OCI-LY1 (cell line): ENCODE data around the gene MTERF4.

Experiments used
- H2AFZ ChIP-seq: fragments of 200-600 bp; sonication (generic), shearing (Covaris generic); 2 replicates; pipeline ENCODE4 v1.6.0; 2014; ENCODE audit warnings: antibody characterized with exemption, mild to moderate bottlenecking, low read length
- H3F3A ChIP-seq: fragments of 200-600 bp; sonication (generic), shearing (Covaris generic); 2 replicates; pipeline ENCODE4 v1.6.0; 2014; ENCODE audit warnings: mild to moderate bottlenecking, antibody characterized with exemption, low read length, moderate library complexity; ENCODE audit not compliant: insufficient read depth
- H3K27ac ChIP-seq: fragments of 200-600 bp; sonication (generic); 2 replicates; pipeline ENCODE4 v1.5.1; 2014; ENCODE audit warnings: low read length, mixed run types, mild to moderate bottlenecking, low read depth; ENCODE audit not compliant: poor library complexity, severe bottlenecking
- H3K27me3 ChIP-seq: fragments of 200-600 bp; sonication (generic); 2 replicates; pipeline ENCODE4 v1.6.0; 2014; ENCODE audit warnings: antibody characterized with exemption, mild to moderate bottlenecking, low read length, moderate library complexity; ENCODE audit not compliant: insufficient read depth
- H3K36me3 ChIP-seq: fragments of 200-600 bp; sonication (generic); 2 replicates; pipeline ENCODE4 v1.6.1; 2014; ENCODE audit warnings: mild to moderate bottlenecking, antibody characterized with exemption, low read length, moderate library complexity, mixed read lengths; ENCODE audit not compliant: insufficient read depth
- H3K4me1 ChIP-seq: fragments of 200-600 bp; sonication (generic); 2 replicates; pipeline ENCODE4 v1.5.1; 2014; ENCODE audit warnings: mild to moderate bottlenecking, low read length, moderate library complexity; ENCODE audit not compliant: insufficient read depth, severe bottlenecking
- H3K4me2 ChIP-seq: fragments of 200-600 bp; sonication (generic), shearing (Covaris generic); 2 replicates; pipeline ENCODE4 v1.6.1; 2014; ENCODE audit warnings: low read length
- H3K4me3 ChIP-seq: fragments of 200-600 bp; sonication (generic); 2 replicates; pipeline ENCODE4 v1.5.1; 2014; ENCODE audit warnings: low read length, low read depth, mild to moderate bottlenecking, mixed read lengths; ENCODE audit not compliant: poor library complexity, severe bottlenecking
- H3K79me2 ChIP-seq: fragments of 200-600 bp; shearing (Covaris generic); 2 replicates; pipeline ENCODE4 v1.6.1; 2016; ENCODE audit warnings: mixed run types, low read length, mixed read lengths; ENCODE audit not compliant: insufficient read depth
- H3K9ac ChIP-seq: fragments of 200-600 bp; sonication (generic), shearing (Covaris generic); 2 replicates; pipeline ENCODE4 v1.6.1; 2014; ENCODE audit warnings: mild to moderate bottlenecking, low read length, mixed read lengths
- H3K9me2 ChIP-seq: fragments of 200-600 bp; sonication (generic), shearing (Covaris generic); 2 replicates; pipeline ENCODE4 v1.6.1; 2014; ENCODE audit warnings: low read depth, mild to moderate bottlenecking, low read length, mixed read lengths
- H3K9me3 ChIP-seq: fragments of 200-600 bp; shearing (Covaris generic); 2 replicates; pipeline ENCODE4 v1.6.1; 2014; ENCODE audit warnings: low read length, mixed read lengths
- H4K20me1 ChIP-seq: fragments of 200-600 bp; sonication (generic), shearing (Covaris generic); 2 replicates; pipeline ENCODE4 v1.6.0; 2016; ENCODE audit warnings: mild to moderate bottlenecking, low read length; ENCODE audit not compliant: insufficient read depth
- EZH2 ChIP-seq: fragments of 200-600 bp; sonication (generic), shearing (Covaris generic); IDR thresholded peaks from 2 replicates; pipeline ENCODE4 v1.8.0; 2017; ENCODE audit warnings: borderline replicate concordance, mixed run types, mild to moderate bottlenecking, antibody characterized with exemption, low read length, moderate library complexity, mixed read lengths
- TF ChIP-seq, protein P1 (sequence below): fragments of 200-600 bp; sonication (generic), shearing (Covaris generic); IDR thresholded peaks from 2 replicates; pipeline ENCODE4 v1.5.1; 2017; ENCODE audit warnings: mild to moderate bottlenecking, antibody characterized with exemption, low read length, moderate library complexity, mixed read lengths

The MTERF4 gene

DNA sequence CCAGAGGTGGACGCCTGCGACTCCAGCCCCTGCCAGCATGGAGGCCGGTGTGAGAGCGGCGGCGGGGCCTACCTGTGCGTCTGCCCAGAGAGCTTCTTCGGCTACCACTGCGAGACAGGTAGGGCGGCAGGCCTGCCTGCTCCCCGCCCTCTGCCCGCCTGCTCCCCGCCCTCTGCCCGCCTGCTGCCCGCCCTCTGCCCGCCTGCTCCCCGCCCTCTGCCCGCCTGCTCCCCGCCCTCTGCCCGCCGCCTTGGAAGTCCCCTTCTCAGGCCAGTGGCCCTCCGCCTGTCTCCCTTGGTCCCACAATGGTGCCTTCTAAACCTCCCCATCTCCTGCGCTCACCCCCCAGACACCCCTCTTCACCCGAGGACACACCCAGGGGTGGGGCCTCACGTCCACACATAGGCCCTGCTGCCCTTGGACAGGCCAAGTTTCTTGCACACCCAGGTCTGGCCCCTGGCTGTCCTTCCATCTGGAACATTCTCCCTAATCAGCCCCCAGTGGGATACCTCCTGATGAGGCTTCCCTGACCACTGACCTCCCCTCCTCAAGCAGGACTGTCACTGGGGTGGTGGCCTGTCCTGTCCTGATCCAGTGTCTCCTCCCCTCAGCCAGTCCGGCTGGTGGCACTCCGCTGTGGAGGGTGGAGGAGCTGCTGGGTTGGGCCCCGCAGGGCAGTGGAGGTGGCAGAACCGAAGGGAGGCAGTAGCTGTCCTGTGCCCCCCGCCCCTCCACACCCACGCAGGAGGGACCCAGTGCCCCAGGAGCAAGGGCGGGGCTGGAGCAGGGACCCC lies 37.9 kb downstream of the MTERF4 start:
- TF ChIP-seq, protein P1, sequence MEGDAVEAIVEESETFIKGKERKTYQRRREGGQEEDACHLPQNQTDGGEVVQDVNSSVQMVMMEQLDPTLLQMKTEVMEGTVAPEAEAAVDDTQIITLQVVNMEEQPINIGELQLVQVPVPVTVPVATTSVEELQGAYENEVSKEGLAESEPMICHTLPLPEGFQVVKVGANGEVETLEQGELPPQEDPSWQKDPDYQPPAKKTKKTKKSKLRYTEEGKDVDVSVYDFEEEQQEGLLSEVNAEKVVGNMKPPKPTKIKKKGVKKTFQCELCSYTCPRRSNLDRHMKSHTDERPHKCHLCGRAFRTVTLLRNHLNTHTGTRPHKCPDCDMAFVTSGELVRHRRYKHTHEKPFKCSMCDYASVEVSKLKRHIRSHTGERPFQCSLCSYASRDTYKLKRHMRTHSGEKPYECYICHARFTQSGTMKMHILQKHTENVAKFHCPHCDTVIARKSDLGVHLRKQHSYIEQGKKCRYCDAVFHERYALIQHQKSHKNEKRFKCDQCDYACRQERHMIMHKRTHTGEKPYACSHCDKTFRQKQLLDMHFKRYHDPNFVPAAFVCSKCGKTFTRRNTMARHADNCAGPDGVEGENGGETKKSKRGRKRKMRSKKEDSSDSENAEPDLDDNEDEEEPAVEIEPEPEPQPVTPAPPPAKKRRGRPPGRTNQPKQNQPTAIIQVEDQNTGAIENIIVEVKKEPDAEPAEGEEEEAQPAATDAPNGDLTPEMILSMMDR = no peak
- TF ChIP-seq EZH2 = no peak
- no peak overlapping the region for H3K27ac ChIP-seq
- H3K79me2 ChIP-seq = no peaks in the 10 kb centered on the region
- no peaks in the 10 kb centered on the region for H3K9me3 ChIP-seq
- no peaks in the 10 kb centered on the region for H3K4me1 ChIP-seq
- H3K9me2 ChIP-seq = no peaks in the 10 kb centered on the region
- no peak overlapping the region for H2AFZ ChIP-seq
- no peak overlapping the region for H3K9ac ChIP-seq
- no peak overlapping the region for H3K4me3 ChIP-seq
- peak overlapping the region; percentile 22; the same call in 1 of the 2 replicates for H3K4me2 ChIP-seq
- H4K20me1 ChIP-seq = no peaks in the 10 kb centered on the region
- H3K36me3 ChIP-seq = no peaks in the 10 kb centered on the region
- H3F3A ChIP-seq = 0 out of 2 replicates have a peak, but pooled peaks cover 4% of the 10 kb centered on the region
- no peaks in the 10 kb centered on the region for H3K27me3 ChIP-seq

DNA sequence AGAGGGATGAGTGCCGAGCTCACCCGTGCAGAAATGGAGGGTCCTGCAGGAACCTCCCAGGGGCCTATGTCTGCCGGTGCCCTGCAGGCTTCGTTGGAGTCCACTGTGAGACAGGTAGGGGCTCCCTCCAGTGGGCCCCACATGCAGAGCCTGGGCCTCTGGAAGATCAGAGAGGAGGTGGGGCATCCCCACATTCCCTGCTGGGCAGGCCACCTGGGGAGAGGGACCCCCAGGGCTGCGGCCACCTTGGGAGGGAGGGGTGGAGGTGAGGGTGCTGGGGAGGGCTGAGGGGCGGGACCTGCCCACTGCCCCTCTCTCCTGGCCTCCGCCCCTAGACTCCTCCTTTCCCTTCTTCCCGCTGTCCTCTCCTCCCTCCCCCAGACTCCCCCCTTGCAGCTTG lies 38.5 kb downstream of the MTERF4 start:
- Histone ChIP-seq H3K9ac (no peak overlapping the region), H3F3A (0 out of 2 replicates have a peak, but pooled peaks cover 4% of the 10 kb centered on the region), H3K27ac (no peak overlapping the region), H3K4me2 (no peak overlapping the region), H3K36me3 (no peaks in the 10 kb centered on the region), H3K79me2 (no peaks in the 10 kb centered on the region), H3K9me2 (no peaks in the 10 kb centered on the region), H3K27me3 (no peaks in the 10 kb centered on the region), H3K4me1 (no peaks in the 10 kb centered on the region), H3K4me3 (no peak overlapping the region), H3K9me3 (no peaks in the 10 kb centered on the region), H4K20me1 (no peaks in the 10 kb centered on the region), H2AFZ (no peak overlapping the region)
- TF ChIP-seq EZH2 = no peak
- TF ChIP-seq, protein P1 = no peak

DNA sequence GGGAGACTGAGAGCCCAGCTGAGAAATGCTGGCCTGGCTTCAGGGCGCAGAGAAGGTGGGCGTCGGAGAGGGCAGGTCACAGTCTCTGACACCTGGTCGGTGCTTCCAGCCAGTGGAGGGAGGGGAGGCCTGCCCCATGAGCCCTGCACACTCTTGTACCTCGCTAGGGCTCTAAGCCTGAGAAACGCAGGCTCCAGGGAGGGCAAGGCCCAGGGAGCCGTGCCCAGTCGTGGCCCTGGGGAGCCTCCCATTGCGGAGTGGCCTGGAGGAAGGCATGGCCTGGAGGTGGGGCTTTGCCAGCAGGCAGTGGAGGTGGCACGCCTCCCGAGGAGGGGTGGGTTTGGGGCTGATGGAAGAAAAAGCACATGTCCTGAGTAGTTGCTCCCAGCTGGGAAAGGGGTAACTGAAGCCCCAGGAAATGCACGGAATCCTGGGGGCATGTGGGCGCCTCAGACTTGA lies 39.0 kb downstream of the MTERF4 start:
- H3K27ac ChIP-seq = no peak overlapping the region
- no peak overlapping the region for H2AFZ ChIP-seq
- H3K9ac ChIP-seq = no peak overlapping the region
- H3K4me3 ChIP-seq = no peak overlapping the region
- H3K79me2 ChIP-seq = no peaks in the 10 kb centered on the region
- TF ChIP-seq, protein P1 = no peak
- no peak for TF ChIP-seq EZH2
- no peaks in the 10 kb centered on the region for H3K9me3 ChIP-seq
- H3K4me2 ChIP-seq = no peak overlapping the region
- H4K20me1 ChIP-seq = no peaks in the 10 kb centered on the region
- no peaks in the 10 kb centered on the region for H3K27me3 ChIP-seq
- no peaks in the 10 kb centered on the region for H3K4me1 ChIP-seq
- 0 out of 2 replicates have a peak, but pooled peaks cover 4% of the 10 kb centered on the region for H3F3A ChIP-seq
- H3K9me2 ChIP-seq = no peaks in the 10 kb centered on the region
- no peaks in the 10 kb centered on the region for H3K36me3 ChIP-seq
